ENCODE results near the gene MLPH. TPM values are rescaled to one million over a fixed set of nuclear protein-coding genes. Genes with fewer than 3 reads are reported as not detected.
A peak's percentile ranks its signal among the peaks of the same experiment; 100 is the strongest.

MLPH gene
- polyA plus RNA-seq, 3 donors = not detected

DNA sequence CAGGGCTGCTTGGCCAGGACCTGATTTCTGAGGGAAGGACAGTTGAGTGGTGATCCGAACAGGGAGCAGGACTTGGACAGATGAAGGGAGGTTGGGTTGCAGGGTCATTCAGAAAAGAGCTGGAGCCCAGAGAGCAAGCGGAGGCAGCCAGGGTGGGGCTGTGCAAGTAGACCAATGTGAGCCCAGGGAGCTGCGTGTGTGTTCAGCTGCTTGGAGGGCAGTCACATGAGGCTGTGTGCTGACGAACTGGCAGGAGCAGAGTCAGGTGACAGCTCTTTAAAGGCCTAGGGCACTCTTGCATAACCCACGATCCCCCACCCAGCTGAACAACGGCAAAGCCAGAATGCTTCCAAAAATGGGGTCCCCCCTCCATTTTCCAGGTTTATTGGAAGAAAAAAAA, 4.6 kb upstream of the MLPH start:
- intact Hi-C loops (cut with micrococcal nuclease) = no loop called here
- Mint-ChIP-seq H3K36me3 (no peaks in the 10 kb centered on the region), H3K9me3 (peaks cover 0 to 1% (median 0%) of the 10 kb centered on the region in 7 donors), H3K27ac (no peak overlapping the region), H3K4me3 (no peak overlapping the region), H3K27me3 (ENCODE audit: low read depth in 3 of 3) (peaks cover 26 to 45% (median 41%) of the 10 kb centered on the region in 3 donors), H3K4me1 (peaks cover 12% of the 10 kb centered on the region)
- WGBS (ENCODE audit: insufficient coverage) = 46% methylated on average over 2 of the region's 6 CpGs
- no peak overlapping the region for H3K4me3 ChIP-seq (replicated peaks in 1 of 3; ENCODE audit: low read depth in 2 of 3, low read length in 3 of 3)
- no peaks in the 10 kb centered on the region for H3K9me3 ChIP-seq (replicated peaks in 1 of 2; ENCODE audit: control insufficient read depth in 1 of 2, insufficient read depth in 1 of 2, low read length in 2 of 2)
- no peak overlapping the region for H3K9ac ChIP-seq (ENCODE audit: insufficient read depth, low read length, poor library complexity, severe bottlenecking)
- no peak overlapping the region for H3K27ac ChIP-seq (ENCODE audit: low read depth in 1 of 2, low read length in 2 of 2)
- no peaks in the 10 kb centered on the region for H3K36me3 ChIP-seq (replicated peaks in 1 of 2; ENCODE audit: control insufficient read depth in 1 of 2, insufficient read depth in 2 of 2, low read length in 2 of 2)
- TF ChIP-seq CTCF (IDR thresholded peaks at IDR 0.05) = no peak
- no peaks in the 10 kb centered on the region for H4K20me1 ChIP-seq (ENCODE audit: insufficient read depth, low read length)
- H3K4me2 ChIP-seq (replicated peaks; ENCODE audit: extremely low read depth, low read length, poor library complexity, severe bottlenecking) = no peak overlapping the region
- DNase-seq = peak; percentile 18 to 63 (median 23)
- H3K4me1 ChIP-seq (ENCODE audit: control insufficient read depth in 1 of 2, insufficient read depth in 2 of 2, low read length in 2 of 2) = peaks cover 0 to 8% of the 10 kb centered on the region in 2 donors
- H3K79me2 ChIP-seq (ENCODE audit: insufficient read depth, low read length) = no peaks in the 10 kb centered on the region
- peaks cover 15 to 43% of the 10 kb centered on the region in 2 donors for H3K27me3 ChIP-seq (ENCODE audit: control insufficient read depth in 2 of 2, insufficient read depth in 2 of 2, low read length in 2 of 2)
- H2AFZ ChIP-seq (ENCODE audit: insufficient read depth, low read depth, low read length, poor library complexity, severe bottlenecking) = no peak overlapping the region

- H4K20me1 ChIP-seq (ENCODE audit: insufficient read depth, low read length) = no peaks in the 10 kb centered on the region
- H2AFZ ChIP-seq (ENCODE audit: insufficient read depth, low read depth, low read length, poor library complexity, severe bottlenecking) = no peak overlapping the region
- H3K4me2 ChIP-seq (replicated peaks; ENCODE audit: extremely low read depth, low read length, poor library complexity, severe bottlenecking) = no peak overlapping the region
- peak; percentile 17 to 68 (median 52) for DNase-seq
- H3K4me3 ChIP-seq (replicated peaks in 1 of 3; ENCODE audit: low read depth in 2 of 3, low read length in 3 of 3) = no peak overlapping the region
- intact Hi-C loops (cut with micrococcal nuclease) = no loop called here
- no peaks in the 10 kb centered on the region for H3K36me3 ChIP-seq (replicated peaks in 1 of 2; ENCODE audit: control insufficient read depth in 1 of 2, insufficient read depth in 2 of 2, low read length in 2 of 2)
- peaks cover 22 to 43% of the 10 kb centered on the region in 2 donors for H3K27me3 ChIP-seq (ENCODE audit: control insufficient read depth in 2 of 2, insufficient read depth in 2 of 2, low read length in 2 of 2)
- H3K79me2 ChIP-seq (ENCODE audit: insufficient read depth, low read length) = no peaks in the 10 kb centered on the region
- Mint-ChIP-seq H3K4me3 (no peak overlapping the region), H3K27ac (peak overlapping the region in 3 of 7 donors; percentile 28 to 80 (median 64)), H3K36me3 (no peaks in the 10 kb centered on the region), H3K9me3 (peaks cover 0 to 2% (median 0%) of the 10 kb centered on the region in 7 donors), H3K4me1 (peaks cover 12% of the 10 kb centered on the region), H3K27me3 (ENCODE audit: low read depth in 3 of 3) (peaks cover 32 to 49% (median 48%) of the 10 kb centered on the region in 3 donors)
- H3K9ac ChIP-seq (ENCODE audit: insufficient read depth, low read length, poor library complexity, severe bottlenecking) = no peak overlapping the region
- no peaks in the 10 kb centered on the region for H3K9me3 ChIP-seq (replicated peaks in 1 of 2; ENCODE audit: control insufficient read depth in 1 of 2, insufficient read depth in 1 of 2, low read length in 2 of 2)
- H3K27ac ChIP-seq (ENCODE audit: low read depth in 1 of 2, low read length in 2 of 2) = no peak overlapping the region
- no peak for TF ChIP-seq CTCF (IDR thresholded peaks at IDR 0.05)
- 68% methylated on average over 4 of the region's 9 CpGs for WGBS (ENCODE audit: insufficient coverage)
- H3K4me1 ChIP-seq (ENCODE audit: control insufficient read depth in 1 of 2, insufficient read depth in 2 of 2, low read length in 2 of 2) = peaks cover 0 to 8% of the 10 kb centered on the region in 2 donors
Observed at GRCh38 chr2:237483018-237483731, 3.9 kb upstream of the MLPH start.

Measured in CD14-positive monocyte (primary cell).